Measurements from ENCODE around the gene RTTN.
A peak's percentile ranks its signal among the peaks of the same experiment; 100 is the strongest.

RTTN gene

DNA sequence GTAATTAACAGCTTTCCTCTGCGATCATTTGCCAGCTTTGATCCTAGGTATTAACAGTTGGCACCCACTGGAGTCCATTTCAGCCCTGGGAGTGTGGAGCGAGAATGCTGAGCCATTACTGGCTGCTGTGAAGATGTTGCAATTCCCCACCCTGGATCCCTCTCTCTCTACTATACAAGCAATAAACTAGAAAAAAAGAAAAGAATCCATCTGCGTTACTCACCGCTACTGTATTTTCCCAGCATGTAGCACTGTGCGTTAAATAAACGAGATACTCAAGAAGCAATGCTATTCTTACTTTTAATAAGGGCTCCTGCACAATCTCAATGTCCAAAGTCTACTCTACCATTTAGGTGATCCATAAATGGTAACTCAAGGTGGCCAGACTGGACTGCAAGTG lies 8.5 kb downstream of the RTTN start:
- no peak for DNase-seq

DNA sequence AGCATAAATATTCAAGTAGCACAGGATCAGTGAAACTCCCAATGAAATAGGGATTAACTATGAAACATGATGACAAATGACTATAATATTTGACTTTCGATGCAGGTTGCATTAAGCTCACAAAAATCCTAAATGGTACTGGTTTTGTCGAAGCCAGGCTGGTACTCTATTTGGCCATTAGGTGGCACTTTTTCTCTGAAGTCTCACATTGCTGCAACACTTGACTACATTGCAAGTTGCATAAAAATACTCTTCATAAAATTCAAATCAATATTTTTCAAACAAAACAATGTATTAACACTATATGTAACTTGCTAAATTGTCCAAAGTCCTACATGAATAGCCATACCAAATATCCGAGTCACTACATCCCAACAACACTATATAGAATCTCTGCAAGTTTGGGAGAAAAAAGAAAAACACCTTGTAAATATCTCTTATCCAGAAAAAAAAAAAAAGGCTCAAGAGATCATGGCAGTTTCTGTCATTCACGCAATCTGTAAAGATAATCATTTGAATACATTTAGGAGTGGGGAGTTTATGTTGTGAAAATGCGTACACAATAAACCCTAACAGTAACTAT lies 9.5 kb downstream of the RTTN start:
- peak; percentile 15 for DNase-seq

DNA sequence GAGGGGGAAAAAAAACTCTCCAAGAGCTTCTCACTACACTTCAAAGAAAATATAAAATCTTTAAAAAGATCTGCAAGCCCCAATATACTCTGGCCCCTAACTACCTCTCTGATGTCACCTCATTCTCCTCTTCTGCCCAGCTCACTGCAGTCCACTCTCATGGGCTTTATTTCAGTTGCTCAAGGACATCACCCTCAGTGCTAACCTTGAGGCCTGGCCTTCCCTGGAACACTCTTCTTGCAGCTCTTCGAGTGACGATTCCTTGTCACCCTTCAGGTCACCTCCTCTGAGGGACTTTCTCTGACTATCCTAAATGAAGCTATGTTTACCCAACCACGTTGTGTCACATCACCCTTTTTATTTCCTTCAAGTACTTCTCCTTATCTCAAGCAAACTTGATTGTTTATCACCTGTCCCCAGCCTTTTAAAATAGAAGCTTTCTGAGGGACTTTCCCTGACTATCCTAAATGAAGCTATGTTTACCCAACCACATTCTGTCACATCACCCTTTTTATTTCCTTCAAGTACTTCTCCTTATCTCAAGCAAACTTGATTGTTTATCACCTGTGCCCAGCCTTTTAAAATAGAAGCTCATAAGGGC lies 10.4 kb downstream of the RTTN start:
- no peak for DNase-seq

DNA sequence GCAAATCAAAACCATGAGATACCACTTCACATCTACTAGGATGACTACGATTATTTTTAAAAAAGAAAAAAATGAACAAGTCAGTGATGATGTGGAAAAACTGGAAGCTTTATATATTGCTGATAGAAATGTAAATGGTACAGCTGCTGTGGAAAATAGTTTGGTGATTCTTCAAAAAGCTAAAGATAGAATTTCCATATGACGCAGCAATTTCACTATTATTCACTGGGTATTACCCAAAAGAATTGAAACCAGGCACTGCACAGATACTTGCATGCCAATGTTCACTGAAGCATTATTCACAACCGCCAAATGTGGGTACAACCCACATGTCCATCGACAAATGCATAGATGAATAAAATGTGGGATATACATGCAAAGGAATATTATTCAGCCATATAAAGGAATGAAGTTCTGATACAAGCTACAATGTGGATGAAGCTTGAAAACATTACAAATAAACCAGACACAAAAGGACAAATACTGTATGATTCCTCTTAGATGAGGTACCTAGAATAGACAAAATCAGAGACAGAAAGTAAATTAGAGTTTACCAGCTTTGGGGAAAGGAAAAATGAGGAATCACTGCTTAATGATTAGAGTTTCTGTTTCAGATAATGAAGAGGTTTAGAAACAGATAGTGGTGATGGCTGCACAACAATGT lies 11.1 kb downstream of the RTTN start:
- DNase-seq: no peak

DNA sequence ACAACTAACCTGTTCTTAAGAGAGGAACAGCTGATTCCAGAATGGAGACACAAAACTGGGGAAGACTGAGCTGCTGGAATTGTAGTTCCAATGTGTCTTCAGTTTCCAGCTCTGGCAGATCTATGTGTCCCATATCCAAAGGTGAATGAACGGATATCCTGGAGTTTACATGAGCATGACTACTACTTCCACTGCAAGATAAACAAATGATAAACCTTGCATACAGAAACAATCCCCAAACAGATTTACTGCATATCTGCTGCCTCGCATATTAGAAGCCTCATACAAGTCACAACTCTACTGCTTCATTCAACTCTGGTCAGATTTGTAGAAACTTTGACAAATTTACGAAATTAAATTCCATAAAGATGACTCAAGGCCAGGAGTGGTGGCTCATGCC lies 15.0 kb downstream of the RTTN start:
- DNase-seq: no peak

DNA sequence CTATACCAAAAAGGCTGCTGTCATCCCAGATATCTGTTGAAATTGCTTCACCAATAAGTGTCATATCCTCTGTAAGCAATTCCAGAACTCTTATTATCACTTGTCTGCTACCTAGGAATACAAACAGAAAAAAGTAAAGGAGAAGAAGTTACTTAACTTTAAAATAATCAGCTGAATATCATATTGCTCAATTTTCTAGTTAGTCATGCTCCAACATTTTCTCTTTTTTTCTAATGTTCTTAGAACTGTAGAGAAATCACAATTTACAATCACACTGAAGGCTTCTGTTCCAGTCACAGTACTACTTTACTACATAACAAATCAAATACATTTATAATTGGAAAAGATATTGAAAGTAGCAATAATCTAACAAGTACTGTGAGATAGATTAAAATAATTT lies 17.4 kb downstream of the RTTN start:
- DNase-seq: no peak

DNA sequence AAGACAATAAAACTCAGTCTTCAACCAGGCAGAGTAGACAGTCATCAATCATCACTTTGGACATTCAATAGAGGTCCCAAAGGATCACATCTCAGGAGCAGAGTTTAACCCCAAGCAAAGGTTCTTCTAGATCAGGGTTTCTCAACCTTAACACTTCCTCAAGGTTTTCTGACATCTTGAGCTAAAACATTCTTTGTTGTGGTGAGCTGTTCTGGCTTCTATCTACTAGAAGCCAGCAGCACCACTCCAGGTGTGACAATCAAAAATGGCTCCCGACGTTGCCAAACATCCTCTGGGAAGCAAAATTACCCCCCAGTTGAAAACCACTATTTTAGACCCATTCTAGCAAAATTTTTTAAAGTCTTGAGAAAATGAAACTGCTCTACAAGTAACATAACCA lies 22.0 kb downstream of the RTTN start:
- DNase-seq: no peak

DNA sequence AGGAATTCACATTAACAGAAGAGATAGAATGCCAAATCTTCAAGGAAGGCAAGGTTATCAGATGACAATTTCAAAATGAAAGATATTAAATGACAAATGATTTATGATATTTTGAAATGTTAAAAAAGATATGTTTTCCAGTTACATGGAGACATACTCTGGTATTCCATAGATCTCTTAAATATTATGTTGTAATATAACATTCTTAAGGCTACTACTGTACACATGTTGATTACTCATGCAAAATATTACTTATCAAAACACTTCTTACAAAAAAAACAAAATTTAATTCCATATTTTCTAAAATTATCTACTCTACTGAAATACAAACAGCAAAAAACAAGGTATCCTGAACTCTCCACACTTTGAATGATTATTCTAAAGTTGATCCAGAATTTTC lies 22.9 kb downstream of the RTTN start:
- no peak for DNase-seq

DNA sequence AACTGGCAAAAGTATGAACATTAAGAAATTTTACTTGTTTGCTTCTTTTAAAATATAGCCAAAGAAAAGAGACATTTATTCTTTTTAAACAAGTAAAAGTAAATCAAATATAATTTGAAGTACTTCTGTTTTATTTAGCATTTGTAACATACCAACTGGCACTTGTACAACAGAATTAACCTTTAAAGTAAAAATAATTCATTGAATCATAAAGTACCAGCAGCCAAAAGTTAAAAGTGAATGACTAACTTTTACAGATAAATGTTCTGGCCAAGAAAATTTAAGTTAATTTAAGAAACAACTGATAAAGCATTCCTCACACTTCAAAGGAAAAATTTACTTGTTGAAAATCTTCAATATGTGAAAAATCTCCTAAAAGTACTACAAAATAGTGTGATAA lies 23.8 kb downstream of the RTTN start:
- no peak for DNase-seq

DNA sequence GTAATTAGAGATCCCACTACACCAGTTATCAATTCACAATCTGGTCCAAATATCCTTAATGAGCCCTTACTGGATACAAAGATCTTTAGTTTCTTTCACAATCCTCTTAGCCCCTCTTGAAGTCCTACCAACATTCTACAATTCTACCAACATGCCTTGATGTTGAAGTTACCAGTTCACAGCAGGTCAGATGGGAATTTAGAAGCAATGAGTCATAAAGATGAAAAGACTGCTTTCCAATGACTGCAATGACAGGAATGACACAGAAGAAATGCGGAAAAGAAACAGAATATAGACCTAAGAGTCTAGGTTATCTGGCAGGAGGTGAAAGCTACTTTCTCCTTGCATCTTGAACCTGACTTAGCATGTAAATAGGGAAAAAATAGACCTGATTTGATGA lies 24.5 kb downstream of the RTTN start:
- no peak for DNase-seq

DNA sequence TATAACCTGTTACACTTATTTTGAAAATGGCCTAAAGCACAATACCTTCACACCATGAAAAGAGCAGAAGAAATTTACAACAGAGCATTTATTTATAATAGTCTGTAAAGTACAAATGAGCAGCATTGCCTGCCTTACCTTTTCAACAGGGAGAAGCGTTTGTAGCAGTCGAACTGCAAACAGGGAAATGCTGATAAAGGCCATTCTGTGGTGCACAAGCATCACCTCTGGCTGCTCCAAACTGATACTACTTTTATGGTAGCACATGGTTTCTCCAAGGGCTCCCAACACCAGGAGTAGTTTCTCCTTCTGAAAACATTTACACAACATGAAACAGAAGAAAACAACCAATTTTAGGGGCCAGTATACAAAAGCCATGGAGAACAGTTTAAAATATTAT lies 28.9 kb downstream of the RTTN start:
- no peak for DNase-seq

DNA sequence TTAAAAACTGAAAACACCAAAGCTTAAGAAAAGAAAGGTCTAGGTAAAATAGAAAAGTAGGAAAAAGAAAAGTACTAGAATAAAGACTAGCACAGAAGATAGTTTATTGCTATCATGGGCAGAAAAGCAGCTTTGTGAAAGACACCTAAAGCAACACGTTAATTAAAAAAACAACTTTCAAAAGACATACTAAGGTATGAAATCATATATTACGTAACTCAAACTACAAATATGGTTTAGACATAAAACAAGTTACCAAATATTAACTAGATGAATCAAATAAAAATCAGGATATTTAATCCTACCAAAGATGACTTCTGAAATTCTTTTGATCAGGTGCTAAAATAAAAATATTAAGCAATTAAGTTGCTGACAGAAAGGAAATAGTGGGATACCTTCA lies 30.3 kb downstream of the RTTN start:
- no peak for DNase-seq

DNA sequence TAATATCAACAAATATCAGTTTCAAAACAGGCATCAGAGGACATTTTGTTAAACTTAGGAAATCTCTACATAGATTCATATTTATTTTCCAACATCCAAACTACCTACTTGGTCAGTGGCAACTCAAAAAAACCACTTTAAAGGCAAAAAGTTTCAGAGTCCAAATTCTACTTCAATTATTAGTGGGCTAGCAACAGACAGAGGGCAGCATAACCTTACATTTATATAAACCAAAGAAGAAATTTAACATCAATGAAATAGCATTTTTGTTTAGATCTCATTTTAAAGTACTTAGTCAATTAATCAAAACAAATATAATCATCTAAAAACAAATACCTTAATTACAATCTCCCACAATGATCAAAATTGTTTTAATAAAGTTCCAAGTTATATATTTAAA lies 33.3 kb downstream of the RTTN start:
- no peak for DNase-seq

DNA sequence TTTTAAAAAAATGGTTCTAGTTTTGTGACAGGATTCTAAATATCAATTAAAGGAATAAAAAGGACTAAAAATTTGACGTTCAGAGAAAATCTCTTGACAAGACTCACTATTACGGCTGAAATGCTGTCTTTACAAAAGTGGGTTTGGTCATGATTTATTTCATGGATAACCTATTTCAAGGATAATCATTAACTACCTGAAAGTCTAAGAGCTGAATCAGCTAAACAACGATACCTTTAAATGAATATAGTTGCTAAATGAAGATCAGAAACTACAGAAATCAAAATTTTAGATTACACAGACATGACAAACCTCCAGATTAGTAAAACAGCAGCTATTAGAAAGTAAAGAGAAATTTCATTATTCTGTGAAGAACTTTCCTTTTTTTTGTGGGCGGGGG lies 35.7 kb downstream of the RTTN start:
- DNase-seq: no peak

DNA sequence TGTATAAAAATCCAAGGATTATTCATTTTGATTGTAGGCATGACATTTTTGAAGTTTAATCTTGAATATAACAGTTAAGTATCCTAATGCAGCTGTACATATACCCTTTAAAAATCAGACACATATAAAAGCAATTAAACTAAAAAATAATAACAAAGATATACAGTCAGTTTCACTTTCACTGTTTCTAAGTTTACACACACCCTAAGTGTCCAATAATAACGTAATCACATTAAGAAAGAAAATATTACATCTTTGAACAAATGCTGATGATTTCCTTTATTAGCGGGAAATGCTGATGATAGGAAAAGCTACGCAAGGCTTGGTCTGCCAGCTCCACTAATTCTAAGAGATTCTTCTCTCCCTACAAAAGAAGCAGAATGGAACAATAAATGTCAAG lies 38.8 kb downstream of the RTTN start:
- DNase-seq: no peak

DNA sequence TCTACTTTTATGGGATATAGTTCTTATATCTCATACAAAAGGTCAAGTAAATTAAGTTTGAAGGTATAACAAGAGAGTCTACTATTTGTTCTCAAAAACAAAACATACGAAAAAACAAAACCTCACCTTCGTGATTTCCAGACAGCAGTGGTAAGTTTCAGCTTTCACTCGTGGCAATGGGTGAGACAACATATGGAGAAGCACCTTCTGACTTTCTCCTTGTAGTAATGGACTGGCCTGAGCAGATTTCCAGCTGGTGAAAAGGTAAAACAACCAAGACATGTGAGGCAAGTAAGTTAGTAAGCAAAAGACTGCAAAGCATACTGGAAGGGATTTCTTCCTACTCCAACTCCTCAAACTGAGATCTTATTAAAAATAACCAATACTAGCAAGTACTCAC lies 39.6 kb downstream of the RTTN start:
- no peak for DNase-seq

DNA sequence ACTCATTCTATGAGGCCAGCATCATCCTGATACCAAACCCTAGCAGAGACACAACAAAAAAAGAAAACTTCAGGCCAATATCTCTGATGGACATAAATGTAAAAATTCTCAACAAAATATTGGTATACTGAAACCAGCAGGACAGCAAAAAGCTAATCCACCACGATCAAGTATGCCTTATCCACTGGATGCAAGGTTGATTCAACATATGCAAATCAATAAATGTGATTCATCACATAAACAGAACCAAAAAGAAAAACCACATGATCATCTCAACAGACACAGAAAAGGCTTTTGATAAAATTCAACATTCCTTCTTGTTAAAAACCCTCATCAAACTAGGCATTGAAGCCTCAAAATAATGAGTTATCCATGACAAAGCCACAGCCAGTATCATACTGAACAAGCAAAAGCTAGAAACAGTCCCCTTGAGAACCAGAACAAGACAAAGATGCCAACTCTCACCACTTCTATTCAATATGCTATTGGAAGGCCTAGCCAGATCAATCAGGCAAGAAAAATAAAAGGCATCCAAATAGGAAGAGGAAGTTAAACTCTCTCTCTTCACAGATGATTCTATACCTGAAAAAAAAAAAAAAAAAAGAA lies 45.3 kb downstream of the RTTN start:
- DNase-seq: no peak

DNA sequence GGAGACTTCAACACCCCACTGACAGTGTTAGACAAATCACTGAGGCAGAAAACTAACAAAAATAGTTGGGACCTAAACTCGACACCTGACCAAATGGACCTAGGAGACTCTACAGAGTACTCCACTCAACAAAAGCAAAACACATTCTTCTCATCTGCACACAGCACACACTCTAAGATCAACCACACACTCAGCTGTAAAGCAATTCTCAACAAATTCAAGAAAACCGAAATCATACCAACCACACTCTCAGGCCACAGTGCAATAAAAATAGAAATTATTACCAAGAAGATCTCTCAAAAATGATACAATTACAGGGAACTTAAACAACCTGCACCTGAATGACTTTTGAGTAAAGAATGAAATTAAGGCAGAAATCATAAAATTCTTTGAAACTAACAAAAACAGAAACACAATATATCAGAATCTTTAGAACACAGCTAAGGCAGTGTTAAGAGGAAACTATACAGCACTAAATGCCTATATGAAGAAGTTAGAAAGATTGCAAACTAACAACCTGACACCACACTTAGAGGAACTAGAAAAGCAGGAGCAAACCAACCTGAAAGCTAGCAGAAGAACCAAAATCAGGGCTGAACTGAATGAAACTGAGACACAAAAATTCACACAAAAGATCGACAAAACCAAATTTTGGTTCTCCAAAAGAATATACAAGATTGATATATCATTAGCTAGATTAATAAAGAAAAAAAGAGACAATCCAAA lies 46.3 kb downstream of the RTTN start:
- no peak for DNase-seq

DNA sequence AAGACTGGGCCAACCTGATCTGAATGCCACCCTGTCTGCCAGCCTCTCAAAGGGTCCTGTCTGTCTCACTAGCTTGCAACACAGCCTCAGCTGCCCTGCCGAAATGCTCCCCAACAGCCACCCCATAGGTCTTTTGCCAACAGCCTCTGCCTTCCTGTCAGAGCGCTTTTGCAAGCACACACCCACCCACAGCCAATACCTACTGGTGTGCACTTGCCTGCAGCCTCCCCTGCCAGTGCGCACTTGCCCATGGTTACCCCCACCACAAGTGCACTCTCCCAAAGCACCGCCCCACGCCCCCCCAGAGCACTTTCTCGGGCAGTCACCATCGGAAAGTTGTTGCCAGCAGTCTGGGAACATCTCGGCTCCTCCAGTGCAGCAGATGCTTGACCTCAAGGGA lies 48.6 kb downstream of the RTTN start:
- no peak for DNase-seq

DNA sequence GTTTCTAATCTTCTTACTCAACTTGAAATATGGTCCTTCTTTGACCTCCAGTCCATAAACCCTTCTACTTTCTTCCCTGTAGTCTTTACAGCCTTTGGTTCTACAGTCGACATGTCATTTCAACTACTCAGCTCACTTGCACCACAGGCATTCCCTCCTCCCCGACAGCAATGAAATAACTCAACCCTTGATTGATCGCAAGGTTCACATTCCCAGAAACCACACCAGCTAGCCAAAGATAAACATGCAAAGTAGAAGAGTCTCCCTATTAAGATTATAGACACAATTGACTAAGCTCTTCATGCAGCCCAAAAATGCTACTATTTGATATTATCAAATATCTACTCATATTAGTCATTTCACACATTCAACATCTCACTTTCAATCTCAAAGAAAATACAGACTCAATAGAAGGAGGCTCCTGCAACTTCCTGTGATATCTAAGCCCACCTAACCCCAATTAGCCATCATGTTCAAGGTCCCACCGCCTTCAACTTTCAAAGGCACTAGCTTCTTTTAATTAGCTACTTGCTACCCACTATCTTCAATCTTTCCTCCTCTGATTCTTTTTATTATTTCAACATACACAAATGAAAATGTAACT lies 50.8 kb downstream of the RTTN start:
- DNase-seq: no peak

DNA sequence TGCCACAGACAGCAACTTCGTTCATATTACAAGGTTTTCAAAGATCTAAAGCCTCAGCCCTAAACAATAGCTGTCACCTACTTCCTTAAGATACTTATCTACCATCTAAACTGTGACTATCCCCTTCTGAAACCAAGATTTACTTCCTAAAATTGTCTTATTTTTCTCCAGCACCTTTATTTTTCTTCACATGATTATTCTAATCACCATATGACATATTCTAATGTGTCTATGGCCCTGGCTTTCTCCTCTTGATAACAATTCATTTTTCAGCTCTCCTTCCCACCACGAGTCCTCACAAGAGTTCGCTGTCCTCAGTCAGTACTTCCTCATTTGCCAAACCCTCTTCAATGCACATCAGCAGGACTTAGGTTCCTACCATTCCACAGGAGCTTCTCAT lies 53.9 kb downstream of the RTTN start:
- DNase-seq: no peak

DNA sequence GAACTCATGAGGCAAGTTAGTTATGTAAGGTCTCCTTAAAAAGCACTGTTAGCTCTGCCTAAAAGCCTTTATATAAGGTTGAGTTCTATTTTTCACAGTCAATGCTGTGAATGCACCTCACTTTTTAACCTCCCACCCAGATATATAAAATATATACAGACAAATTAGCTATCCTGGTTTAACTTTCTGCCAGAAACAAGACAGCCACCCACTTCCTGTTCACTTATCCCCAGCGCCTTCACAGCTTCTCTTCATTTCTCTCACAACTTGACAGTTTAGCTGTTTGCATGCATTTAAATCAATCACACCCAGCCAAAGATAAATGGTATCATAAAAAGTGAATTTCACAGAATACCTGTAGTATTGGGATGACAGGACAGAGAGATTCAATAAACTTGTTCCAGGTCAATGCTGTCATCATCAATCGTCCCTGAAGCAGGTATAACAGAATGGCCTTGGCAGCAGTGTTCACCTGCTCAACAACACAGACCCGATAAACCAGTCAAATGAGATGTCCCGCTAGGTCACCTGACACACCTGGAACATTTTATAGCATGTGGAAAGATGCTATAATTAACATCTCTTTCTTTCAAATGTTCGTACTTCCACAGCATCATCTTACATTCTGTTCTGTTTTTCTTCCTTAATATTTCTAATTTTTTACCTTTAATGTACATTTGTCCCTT lies 55.7 kb downstream of the RTTN start:
- no peak for DNase-seq

DNA sequence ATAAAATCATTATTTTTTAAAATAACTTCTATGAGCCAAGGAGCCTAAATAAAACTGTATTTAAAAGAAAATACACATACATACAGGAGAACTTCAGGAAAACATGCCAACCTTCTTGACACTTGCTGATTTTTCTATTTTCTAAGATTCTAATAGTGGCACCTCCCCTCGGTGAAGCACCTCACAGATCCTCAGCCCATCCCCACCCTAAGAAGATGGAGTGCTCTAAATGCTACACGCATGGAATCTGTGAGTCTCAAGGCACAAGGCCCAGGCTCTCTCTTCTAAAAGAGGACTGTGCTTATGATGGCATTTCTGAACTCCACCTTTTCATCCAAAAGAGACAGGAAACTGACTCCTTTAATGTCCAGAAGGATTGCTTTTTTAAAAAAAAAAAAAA lies 56.3 kb downstream of the RTTN start:
- DNase-seq: no peak
